Stomach (tissue), 4 donors: Measurements from ENCODE around the gene ALG3.

Experiments
- CTCF ChIP-seq, 7 experiments: fragments of 450-650 bp in 4 of 7; fragments of 200-600 bp in 3 of 7; sonication (generic) in 3 of 7; IDR thresholded peaks; one replicate each; pipeline ENCODE4 v1.5.1; 2016 to 2019; ENCODE audit warnings: antibody characterized with exemption in 7 of 7, control low read depth in 2 of 7, mild to moderate bottlenecking in 1 of 7
- POLR2A ChIP-seq, 4 donors: fragments of 450-650 bp; IDR thresholded peaks; one replicate each; pipeline ENCODE4 v1.6.1; 2016; ENCODE audit warnings: antibody characterized with exemption in 4 of 4, control low read depth in 2 of 4, mild to moderate bottlenecking in 1 of 4, moderate library complexity in 1 of 4
- POLR2AphosphoS5 ChIP-seq, 3 donors: sonication (generic); formaldehyde crosslinking; IDR thresholded peaks; one replicate each; pipeline ENCODE4 v1.6.1; 2016; ENCODE audit warnings: antibody characterized with exemption in 3 of 3

DNA sequence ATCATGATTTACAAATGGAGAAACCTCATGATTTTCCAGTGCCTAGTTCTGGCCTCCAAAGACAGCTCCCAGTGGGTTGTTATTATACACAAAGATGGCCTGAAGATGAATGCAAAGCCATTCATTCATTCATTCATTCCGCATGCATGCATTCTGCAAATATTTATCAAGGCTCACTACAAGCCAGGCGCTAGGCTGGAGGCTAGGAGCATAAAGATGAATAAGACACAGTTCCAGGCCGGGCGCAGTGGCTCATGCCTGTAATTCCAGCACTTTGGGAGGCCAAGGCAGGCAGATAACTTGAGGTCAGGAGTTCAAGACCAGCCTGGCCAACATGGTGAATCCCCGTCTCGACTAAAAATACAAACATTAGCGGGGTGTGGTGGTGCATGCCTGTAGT lies 47.9 kb upstream of the ALG3 start:
- TF ChIP-seq CTCF (IDR thresholded peaks at IDR 0.05) (no peak), POLR2A (IDR thresholded peaks at IDR 0.05) (no peak), POLR2AphosphoS5 (IDR thresholded peaks at IDR 0.05) (no peak)
